Fibroblast of peridontal ligament (primary cell): ENCODE data around the gene HIBADH.

ENCODE experiments used
- DNase-seq: peaks from one replicate; pipeline ENCODE4 v3.0.0-alpha.2; 2010; ENCODE audit errors: extremely low read depth

Gene HIBADH

DNA sequence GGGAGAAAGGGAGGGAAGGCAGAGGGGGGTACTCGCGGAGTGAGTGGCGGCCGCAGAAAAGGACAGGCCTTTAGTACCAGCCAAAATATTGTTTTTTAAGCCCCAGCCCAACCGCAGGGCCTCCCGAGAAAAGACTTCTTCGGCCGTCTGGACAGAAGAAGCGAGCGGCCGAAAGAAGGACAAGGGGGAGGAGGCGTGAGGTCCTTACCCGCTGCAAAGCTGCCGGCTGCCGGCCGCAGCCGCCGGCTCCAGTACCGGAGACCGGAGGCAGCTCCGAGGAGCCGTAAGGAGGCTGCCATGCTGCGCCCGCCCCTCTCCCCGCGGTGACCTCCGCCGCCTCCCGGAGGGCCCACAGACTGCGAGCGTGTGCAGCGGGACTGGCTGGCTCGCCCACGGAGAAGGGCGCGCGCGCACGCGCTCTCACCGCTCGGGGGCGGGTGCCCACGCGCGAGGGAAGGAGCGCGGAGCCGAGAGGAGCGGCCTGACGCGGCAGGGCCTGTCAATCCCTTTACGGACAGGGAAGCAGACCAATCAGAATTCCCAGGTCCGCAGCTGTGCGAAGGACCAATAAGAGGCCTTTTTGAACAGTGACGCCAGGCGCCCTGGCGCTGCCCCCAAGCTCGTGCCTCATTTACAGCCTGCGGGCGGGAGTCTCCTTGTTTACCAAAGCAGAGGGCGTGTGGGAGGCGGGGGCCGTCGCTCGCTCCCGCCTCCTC is at the start of gene HIBADH:
Gene HIBADH, minus strand, starts transcription at position 394 of the 716 bp plus-strand sequence. Its CDS starts 95 bp downstream, at position 299.
- DNase-seq: peak; percentile 99

DNA sequence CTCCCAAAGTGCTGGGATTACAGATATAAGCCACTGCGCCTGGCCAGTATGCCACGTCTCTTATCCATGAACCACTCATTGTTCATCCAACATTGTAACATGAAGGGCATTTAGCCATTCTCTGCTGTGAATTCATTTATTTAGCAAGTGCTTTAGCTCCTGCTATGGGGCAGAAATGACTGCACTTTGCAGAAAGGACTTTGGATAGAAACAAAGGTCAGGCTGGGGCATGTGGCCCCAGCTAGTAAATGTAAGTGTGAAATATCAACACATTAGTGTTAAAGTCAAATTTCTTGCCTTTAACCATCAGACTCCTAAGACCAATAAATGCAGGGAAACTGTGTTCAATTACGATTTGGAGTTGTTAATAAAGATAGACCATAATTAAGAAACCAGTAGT is 49.5 kb upstream of the HIBADH start:
- no peak for DNase-seq

DNA sequence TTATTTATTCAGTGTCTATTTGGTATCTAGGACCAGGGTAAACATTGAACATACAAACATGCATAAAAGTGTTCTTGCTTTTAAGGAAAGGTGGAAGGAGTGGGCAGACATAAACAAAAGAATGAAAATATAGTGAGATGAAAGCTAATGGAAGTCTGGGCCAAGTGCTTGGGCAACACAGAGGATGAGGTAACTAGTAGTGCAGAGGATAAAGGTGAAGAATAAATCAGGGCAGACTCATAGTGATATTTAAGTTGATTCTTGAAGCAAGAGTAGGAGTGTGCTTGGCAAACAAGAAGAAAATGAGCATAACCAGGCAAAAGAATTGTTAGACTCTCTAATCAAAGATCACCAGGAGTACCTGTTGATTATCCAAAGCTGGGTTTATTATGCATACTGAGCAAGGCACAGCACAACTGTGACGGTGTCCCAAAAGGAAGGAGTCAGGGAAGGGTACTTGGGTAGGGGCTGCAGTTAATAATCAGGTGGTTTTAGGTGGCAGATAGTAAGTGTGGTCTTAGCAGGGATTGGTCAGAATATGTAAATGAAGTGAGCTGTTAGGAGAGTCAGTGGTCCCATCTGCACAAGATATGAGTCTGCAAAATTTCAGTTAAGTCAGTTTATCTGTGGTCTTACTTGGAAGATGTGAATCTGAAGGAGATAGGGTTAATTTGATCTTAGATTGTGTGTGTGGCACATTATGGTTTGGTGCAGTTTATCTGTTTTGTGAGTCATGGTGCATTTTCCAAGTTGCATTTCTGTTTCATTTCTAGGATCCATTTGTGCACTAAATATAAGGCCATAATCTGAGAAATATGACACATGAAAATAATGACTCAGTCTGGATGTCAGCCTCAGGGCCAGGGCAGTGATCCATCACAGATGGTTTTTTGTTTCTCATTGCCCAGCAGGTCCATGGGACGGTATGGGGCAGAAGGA is 46.7 kb upstream of the HIBADH start:
- peak; percentile 88 for DNase-seq

DNA sequence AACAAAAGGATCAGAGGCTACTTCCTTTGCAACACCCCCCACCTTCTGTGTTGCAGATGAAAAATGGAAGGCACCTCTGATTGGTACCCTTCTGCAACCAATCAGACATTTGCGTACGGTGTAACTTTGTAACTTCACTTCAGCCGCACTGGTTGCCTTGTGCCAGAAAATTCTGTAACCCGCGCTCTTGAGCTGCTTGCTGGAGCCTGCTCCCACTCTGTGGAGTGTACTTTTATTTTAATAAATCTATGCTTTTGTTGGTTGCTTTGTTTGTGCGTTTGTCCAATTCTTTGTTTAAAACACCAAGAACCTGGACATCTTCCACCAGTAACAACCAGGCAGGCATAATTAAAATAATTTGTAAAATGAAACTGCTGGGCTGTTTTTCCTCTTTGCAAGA is 45.8 kb upstream of the HIBADH start:
- no peak for DNase-seq

DNA sequence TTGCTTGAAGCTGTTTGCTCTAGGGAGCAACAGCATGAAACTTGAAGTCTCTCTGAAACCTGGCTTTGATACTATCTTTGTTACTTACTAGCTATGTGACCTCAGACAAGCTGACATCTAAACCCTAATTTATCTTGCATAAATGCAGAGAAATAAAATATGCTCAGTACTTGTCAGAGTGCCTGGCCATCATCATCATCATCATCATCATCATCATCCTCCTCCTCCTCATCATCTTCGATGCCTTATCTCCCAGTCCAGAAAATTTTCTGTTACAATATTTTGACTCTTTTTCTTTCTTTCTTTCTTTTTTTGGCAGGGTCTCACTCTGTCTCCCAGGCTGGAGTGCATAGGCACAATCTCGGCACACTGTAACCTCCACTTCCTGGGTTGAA is 42.5 kb upstream of the HIBADH start:
- no peak for DNase-seq

DNA sequence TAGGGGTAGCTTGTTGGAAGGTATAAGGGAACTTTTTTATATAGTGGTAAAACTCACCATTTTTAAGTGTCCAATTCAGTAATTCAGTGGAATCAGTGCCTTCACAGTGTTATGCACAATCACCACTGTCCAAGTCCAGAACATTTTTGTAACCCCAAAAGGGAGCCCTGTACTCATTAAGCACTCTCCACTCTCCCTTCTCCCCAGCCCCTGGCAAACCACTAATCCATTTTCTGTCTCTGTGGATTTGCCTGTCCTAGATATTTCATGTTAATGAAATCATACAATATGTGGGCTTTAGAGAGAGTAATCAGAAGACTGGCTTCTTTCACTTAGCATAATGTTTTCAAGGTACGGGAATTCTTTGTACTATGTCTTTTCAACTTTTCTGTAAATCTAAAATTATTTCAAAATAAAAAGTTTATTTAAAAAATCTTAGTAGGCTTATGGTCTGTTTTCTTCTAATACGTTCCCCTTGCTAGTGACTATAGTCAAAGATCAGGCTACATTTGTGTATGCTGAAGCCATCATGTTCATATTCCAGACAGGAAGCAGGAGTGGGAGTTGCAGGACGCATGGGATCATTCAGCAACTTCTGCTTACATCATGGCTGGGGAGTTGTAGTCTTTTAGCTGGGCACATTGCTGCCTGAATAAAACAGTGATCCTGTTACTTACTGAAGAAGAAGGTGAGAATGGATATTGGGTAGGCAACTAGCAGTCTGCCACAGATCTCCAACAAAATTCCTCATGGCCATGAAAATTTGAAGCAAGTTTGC is 41.9 kb upstream of the HIBADH start:
- DNase-seq: no peak

DNA sequence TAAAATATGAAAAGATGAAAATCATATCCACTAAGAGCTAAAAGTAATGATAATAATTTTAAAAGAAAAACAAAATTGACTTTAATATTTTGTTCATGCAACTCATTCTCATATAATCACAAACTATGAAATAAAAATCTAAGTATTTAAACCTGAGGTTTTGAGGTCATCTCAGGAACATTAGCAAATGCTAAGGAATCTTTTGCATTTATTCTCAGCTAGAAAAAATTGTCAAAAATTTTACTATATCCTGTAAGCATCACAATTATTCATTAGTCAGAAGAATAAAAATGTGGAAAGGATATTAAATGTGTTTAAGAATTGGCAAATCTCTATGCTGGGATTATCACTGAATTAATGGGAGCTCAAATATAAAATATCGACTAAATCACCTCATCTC is 40.5 kb upstream of the HIBADH start:
- DNase-seq: no peak

DNA sequence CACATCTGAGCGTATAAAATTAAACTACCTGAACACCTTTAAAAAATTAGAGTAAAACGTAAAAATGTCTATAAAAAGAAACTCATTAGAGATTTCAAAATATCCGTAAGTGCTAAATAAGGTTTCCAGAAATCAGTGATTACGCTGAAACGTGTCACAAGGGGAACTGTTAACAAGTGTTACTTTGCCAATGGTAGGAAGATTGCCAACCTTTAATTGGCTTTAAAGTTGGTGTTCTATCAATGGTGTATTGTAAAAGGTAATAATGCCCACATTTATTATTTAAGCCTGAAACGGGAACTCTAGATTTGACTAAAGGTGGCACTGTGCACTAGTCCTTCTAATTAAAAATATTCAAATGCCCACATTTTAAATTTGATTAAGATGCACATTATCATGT is 37.8 kb upstream of the HIBADH start:
- no peak for DNase-seq

DNA sequence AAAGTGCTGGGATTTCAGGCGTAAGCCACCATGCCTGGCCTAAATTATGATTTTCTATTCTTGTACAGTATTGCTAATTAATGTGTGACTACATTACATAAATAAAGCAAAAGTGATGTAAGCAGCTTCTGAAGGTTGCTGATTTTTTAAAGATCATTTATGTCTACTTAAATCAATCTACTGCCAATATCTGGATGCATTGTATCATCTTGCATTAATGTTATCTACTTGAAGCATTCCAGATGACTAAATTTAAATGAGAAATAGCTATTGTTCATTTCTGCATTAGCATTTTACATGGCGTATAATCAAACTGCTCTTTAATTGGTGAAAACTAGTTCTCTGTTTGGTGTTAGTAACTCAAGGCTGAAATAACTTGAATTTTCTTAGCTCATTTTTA is 37.1 kb upstream of the HIBADH start:
- DNase-seq: no peak

DNA sequence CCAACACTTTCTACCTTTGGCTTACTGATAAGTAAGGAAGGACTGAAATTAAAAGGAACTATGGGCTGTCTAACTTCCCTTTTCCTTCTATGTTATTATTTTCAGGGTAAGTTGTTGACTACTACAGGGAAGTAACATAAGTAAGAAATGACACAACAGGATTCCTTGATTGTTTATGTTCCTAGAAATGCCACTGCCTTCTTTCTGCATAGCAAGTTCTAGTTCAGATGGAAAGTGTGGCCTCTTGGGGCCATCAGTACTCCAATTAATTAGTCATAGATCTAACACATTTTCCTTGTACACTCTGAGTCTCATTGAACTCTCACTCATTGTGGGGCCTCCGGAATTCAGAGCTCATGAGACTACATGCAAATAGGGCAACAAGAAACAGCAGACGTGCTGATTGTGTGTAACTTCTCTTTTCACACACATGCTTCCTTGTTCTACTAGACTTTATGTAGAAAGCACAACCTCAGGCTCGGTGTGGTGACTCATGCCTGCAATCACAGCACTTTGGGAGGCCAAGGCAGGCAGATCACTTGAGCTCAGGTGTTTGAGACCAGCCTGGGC is 35.3 kb upstream of the HIBADH start:
- no peak for DNase-seq

DNA sequence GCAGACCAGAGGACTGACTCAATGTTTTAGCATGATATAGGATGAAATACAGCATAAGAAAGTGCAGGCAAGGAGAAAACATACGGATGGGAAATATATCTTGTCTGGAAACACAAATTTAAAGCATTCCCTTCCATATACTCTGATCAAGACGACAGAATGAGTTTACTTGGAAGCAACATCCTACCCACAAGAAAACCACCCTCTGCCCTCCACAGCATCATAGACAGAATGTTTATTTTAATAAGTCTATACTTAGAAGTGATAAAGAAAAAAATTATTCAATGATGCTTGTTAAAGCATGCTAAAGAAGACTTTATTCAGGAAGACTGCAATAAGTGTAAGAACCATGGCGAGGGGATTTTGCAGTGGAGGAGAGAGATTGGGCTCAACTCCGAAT is 32.4 kb upstream of the HIBADH start:
- DNase-seq: peak; percentile 68

DNA sequence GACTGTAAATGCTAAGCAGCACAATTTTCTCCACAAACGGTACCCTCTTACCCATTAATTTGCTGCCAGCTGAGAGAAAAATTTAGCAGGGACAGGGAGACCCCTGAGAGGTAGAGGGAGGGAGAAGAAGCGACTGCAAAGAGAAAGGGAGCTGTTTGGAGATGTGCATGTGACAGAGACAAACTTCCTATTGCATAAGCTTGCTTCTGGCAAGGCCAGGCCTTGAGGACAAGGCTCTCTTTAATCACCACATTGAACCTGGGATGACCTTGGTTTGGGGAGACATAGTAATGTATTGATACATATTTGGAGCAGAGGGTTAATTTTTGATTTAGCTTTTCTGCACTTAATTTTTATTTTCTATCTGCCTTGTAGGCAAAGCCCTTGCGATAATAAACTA is 31.1 kb upstream of the HIBADH start:
- DNase-seq: no peak

DNA sequence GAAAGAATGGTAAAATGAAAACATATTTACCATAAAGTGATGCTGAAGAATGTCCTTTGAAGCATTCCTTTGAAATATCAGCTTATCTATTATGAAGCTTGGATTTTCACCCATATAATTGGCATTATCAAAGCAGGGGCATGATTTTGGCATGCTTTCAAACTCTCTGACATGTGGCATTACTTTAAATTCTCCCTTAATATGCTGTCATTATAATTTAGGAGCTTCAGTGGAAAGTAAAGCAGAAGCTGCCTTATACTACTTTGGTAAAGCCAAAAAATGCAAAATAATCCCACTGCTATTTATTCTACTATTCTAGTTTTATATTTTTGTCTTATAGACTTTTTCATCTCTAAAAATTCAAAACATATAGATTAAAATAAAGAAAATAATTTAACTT is 28.0 kb upstream of the HIBADH start:
- no peak for DNase-seq

DNA sequence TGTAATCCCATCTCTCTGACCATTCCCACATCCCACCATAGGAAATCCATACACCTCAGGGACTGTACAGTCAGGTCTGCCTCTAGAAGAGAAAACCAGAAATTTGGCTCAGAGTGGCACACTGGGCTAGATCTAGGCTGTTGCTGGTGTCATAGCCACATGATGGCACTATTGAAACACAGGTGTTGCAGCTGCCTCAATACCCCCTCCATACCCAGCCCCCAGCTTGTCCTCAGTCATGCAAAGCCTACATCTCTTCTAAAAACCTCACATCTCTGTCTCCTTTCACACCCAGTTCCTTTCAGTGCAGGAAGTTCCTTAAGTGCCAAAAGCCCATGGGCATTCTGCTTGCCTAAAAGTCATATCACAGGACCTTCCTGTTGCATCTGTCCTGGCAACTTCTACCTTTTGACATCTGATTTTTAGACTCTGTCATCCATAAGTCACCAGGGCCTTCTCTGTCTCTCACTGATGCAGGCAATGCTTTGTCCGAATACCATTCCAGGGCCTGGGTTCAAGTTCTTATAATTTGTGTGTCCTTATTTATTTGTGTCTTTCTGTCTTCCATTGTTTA is 27.0 kb upstream of the HIBADH start:
- peak; percentile 37 for DNase-seq

DNA sequence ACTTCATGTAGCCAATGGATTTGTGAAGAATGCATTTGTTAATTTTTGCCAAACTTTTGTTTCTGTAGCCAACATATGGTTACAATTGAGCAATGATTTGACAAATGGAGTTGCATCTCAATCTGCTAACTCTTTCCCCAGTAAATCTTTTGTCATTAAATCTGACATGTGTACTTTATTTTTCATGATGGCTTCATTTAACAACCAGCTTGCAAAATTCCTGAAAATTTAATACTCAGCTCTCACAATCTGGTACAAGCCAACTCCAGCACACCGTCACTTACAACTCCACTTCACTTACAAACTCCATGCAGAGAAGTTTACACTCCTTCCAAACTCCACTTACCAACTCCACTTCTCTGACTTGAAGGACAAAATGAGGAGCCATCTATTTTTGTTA is 26.5 kb upstream of the HIBADH start:
- DNase-seq: peak; percentile 58

DNA sequence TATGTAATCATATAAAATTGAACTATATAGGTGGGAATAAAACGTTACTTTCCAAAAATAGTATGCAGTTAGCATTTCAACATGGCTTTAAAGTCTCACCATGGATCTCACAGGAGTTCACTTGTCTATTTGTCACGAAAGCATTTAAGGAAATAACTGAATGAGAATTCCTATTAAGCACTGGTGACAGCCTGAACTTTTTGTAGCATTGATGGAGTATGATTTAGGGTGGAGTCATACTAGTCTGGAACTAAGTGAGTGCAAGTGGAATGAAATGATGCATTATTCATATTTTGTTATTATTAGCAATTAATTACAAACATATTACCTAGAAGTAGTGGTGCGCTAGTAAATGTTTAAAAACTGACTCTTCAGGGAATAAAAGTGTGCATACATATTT is 26.0 kb upstream of the HIBADH start:
- DNase-seq: no peak

DNA sequence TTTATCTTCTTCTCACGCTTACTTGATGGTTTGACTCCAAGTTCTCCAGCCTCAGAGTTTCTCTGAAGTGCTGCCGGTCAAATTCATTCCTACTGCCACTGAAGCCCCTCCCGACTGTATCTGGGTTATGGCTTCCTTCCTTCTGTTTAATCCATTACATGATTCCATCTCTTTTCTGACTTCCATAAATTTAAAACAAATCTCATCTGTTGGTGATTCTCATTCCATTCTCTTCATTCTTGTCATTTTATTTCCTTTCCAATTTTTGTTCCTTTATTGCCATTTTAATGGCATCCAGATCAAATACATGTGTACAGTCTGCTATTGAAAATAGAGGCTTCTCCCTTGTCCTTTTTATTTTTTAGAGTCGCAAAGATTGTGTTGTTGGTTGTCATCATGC is 25.4 kb upstream of the HIBADH start:
- DNase-seq: no peak

DNA sequence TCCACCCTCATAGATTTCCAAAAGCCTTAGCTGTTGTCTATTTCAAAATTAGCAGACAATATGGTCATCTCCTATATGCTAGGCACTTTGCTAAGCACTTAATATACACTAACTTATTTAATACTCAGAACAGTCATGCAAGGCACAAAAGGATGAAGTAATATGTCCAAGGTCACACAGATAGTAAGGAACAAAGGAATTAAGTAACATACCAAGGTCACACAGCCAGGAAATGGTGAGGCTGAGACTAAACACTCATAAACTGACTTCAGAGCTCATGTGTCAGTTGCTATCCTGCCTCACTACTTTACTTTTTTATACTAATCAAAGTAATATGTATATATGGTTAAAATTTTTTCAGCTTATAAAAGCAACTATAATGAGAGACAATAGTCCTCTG is 23.6 kb upstream of the HIBADH start:
- DNase-seq: no peak

DNA sequence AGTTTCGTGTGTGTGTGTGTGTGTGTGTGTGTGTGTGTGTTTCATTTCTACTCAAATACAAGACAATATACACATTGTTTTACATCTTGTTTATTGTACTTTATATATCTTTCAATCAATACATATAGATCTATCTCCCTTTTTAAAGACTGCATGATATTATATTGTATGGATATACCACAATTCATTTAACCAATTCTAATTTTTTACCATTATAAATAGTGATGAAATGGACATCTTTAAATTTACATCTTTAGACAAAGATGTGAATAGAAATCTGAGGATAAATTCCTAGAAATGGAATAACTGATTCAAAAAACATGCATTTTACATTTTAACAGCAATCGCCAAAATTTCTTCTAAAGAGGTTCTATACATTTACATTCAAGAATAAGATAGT is 23.2 kb upstream of the HIBADH start:
- DNase-seq: no peak

DNA sequence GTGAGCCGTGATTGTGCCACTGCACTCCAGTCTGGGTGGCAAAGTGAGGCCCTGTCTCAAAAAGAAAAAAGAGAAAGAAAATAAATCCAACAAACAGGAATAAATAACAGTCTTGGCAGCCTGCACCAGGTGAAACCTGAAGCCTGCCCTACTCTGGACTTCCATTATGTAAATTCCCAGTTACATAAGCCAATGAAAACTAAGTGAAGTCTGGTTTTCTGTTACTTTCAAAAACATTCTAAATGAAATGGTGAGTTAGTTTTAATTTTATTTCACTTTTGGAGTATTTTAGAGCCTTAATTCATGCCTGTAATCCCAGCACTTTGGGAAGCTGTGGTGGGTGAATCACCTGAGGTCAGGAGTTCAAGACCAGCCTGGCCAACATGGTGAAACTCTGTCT is 22.5 kb upstream of the HIBADH start:
- DNase-seq: no peak

DNA sequence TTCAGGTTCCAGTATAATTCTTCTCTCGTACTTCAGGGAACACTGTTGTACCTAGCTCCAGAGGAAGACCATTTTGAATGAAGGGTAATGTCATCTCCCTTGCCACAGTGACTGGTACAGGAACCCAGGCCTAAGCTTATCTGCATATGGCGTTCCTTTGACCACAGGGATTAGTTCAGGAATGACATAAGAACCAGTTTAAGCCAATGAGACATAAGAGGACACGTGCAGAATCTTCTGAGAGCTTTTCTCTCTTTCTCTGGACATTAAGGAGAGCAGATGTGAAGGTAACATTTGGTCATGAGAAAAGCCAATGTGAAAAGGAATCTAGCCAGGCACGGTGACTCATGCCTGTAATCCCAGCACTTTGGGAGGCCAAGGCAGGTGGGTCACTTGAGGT is 21.8 kb upstream of the HIBADH start:
- DNase-seq: no peak

DNA sequence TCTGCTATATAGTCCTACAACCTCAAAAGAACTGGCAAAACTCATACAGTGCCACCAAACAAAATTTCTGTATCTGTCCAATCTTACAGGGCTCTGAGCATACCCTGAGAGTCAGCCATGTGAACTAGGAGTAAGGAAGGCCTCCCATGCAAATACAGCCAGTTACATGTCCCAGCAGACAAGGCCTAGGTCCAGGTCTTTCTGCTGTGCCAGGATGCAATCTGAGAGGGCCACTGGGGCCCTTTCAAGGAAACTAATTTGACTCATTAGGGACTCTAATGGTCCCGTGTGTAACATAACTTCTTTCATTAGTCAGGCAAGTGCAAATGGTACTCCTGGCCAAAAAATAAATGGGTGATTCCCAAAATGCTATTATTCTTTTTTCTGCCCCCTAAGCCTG is 17.9 kb upstream of the HIBADH start:
- no peak for DNase-seq
